Calu3 (cell line): ENCODE results near the gene IL1A. TPM values are rescaled to one million over a fixed set of nuclear protein-coding genes. Genes with fewer than 3 reads are reported as not detected.

Source experiments
- BruUV-seq: library from RNA; stranded (reverse); fragments of 400-500 nt; replicated peaks from 2 replicates; lab custom pipeline; 2021; lab: Mats Ljungman, UMichigan
- CTCF ChIA-PET: fragments of 300-600 bp; sonication (Branson Sonifier 250); formaldehyde crosslinking; loops from one replicate; lab custom pipeline; 2022; ENCODE audit warnings: antibody characterized with exemption; lab: Charles Lee
- DNase-seq: peaks from one replicate; pipeline ENCODE4 v3.0.0; 2022
- H3K27ac Mint-ChIP-seq: one replicate; pipeline ENCODE4 v1.8.0; 2022; ENCODE audit warnings: mixed read lengths; ENCODE audit not compliant: unreplicated experiment
- H3K27me3 Mint-ChIP-seq: one replicate; pipeline ENCODE4 v1.8.0; 2022; ENCODE audit warnings: mixed read lengths; ENCODE audit not compliant: unreplicated experiment
- H3K36me3 Mint-ChIP-seq: one replicate; pipeline ENCODE4 v1.8.0; 2022; ENCODE audit warnings: mild to moderate bottlenecking, moderate library complexity, mixed read lengths; ENCODE audit not compliant: insufficient read depth, unreplicated experiment
- H3K4me1 Mint-ChIP-seq: one replicate; pipeline ENCODE4 v1.8.0; 2022; ENCODE audit warnings: mild to moderate bottlenecking, low read depth, mixed read lengths; ENCODE audit not compliant: unreplicated experiment
- H3K4me3 Mint-ChIP-seq: one replicate; pipeline ENCODE4 v1.8.0; 2022; ENCODE audit warnings: mild to moderate bottlenecking, low read depth, moderate library complexity, mixed read lengths; ENCODE audit not compliant: unreplicated experiment
- H3K9me3 Mint-ChIP-seq: one replicate; pipeline ENCODE4 v1.8.0; 2022; ENCODE audit warnings: low read depth, mixed read lengths; ENCODE audit not compliant: unreplicated experiment
- intact Hi-C: fragments of 100-400 bp; cut with micrococcal nuclease; formaldehyde crosslinking; loops from one replicate; pipeline ENCODE4 v1.10.0; 2022; ENCODE audit not compliant: unreplicated experiment
- total RNA-seq: library from RNA; stranded (reverse); gene quantifications from 2 replicates; pipeline ENCODE4 v1.2.3, GENCODE V29; 2022
- TF ChIP-seq, protein P1 (sequence below): fragments of 200-600 bp; IDR thresholded peaks from one replicate; pipeline ENCODE4 v1.8.0; 2022; ENCODE audit warnings: antibody characterized with exemption; ENCODE audit not compliant: unreplicated experiment

Gene IL1A
- total RNA-seq, 1 experiment from 2014 or later: 14.4 TPM

DNA sequence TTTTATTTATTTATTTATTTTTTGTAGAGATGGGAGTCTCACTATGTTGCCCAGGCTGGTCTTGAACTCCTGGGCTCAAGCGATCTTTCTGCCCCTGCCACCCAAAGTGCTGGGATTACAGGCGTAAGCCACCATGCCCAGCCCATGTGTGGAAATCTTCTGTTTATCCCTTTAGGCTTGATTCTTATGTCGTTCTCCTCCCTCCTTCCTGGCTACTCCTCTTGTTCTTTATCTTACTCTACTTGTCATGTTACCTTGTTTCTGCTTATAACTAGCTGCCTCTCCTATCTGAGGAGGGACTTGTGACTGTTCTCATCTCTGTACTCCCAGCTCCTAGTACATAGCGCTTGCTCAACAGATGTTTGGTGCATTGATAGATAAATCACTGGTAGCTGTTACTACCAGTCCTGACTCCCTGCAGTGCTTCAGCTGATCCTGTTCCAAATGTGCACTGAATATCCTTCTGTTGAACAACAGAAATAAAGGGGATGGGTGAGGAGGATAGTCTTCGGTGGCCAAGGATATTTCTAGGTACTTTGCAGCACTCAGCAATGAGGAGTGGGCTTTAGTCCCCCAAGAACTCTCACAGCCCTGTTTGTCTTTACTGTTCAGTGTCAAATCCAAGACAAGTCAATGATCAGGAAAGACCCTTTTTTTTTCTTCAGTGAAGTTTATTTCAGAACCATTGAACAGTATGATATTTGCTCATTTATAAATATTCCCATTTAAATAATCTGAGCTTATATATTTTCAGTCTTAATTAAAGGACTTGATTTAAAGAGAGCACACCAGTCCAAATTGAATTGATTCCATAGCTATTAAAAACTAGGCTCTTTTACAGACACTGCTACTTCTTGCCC lies 45.0 kb upstream of the IL1A start:
- Mint-ChIP-seq H3K9me3 (peaks cover 6% of the 10 kb centered on the region), H3K27ac (no peak overlapping the region), H3K4me1 (peaks cover 49% of the 10 kb centered on the region), H3K4me3 (no peak overlapping the region), H3K27me3 (no peaks in the 10 kb centered on the region), H3K36me3 (peaks cover 23% of the 10 kb centered on the region)
- TF ChIP-seq, protein P1, sequence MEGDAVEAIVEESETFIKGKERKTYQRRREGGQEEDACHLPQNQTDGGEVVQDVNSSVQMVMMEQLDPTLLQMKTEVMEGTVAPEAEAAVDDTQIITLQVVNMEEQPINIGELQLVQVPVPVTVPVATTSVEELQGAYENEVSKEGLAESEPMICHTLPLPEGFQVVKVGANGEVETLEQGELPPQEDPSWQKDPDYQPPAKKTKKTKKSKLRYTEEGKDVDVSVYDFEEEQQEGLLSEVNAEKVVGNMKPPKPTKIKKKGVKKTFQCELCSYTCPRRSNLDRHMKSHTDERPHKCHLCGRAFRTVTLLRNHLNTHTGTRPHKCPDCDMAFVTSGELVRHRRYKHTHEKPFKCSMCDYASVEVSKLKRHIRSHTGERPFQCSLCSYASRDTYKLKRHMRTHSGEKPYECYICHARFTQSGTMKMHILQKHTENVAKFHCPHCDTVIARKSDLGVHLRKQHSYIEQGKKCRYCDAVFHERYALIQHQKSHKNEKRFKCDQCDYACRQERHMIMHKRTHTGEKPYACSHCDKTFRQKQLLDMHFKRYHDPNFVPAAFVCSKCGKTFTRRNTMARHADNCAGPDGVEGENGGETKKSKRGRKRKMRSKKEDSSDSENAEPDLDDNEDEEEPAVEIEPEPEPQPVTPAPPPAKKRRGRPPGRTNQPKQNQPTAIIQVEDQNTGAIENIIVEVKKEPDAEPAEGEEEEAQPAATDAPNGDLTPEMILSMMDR: no peak
- CTCF ChIA-PET: no interaction called here
- intact Hi-C loops: no loop called here
- BruUV-seq: no TSS peak
- no peak for DNase-seq

DNA sequence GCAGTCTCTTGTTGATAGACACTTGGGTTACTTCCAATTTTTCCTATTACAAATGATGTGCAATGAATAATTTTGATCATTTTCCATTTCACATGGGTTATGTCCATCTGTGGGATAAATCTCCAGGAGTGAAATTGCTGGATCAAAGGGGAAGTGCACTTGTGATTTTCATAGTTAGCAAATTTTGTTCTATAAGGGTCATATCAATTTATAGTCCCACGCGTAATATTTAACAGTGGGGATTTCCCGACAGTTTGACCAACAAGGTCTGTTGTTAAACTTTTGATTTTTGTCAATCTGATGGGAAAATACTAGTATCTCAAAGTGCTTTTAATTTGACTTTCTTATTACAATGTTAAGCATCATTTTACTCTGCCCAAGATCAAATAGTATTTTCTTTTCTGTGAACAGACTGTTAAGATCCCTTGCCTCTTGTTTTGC lies 44.0 kb upstream of the IL1A start:
- H3K4me1 Mint-ChIP-seq: peaks cover 49% of the 10 kb centered on the region
- CTCF ChIA-PET: no interaction called here
- no peak overlapping the region for H3K27ac Mint-ChIP-seq
- intact Hi-C loops: no loop called here
- BruUV-seq: no TSS peak
- peaks cover 7% of the 10 kb centered on the region for H3K9me3 Mint-ChIP-seq
- no peaks in the 10 kb centered on the region for H3K27me3 Mint-ChIP-seq
- H3K4me3 Mint-ChIP-seq: no peak overlapping the region
- TF ChIP-seq, protein P1: no peak
- H3K36me3 Mint-ChIP-seq: peaks cover 34% of the 10 kb centered on the region
- DNase-seq: no peak

DNA sequence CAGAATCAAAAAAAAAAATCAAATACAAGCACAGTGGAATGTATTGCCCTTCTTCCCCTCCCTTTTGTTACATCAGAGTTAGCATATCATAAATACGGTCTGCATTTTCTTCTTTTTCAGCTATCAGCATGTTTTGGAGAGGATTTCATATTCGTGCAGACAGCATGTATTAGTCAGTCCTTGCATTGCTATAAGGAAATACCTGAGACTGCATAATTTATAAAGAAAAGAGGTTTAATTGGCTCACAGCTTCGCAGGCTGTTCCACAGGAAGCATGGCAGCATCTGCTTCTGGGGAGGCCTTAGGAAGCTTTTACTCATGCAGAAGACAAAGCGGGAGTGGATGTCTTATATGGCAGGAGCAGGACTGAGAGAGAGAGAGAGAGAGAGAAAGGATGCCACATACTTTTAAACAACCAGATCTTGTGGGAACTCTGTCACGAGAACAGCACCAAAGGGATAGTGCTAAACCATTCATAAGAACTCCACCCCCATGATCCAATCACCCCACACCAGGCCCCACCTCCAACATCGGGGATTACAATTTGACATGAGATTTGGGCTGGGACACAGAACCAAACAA lies 43.4 kb upstream of the IL1A start:
- Mint-ChIP-seq H3K4me3 (no peak overlapping the region), H3K36me3 (peaks cover 36% of the 10 kb centered on the region), H3K27ac (peak overlapping the region; percentile 23), H3K27me3 (no peaks in the 10 kb centered on the region), H3K4me1 (peaks cover 49% of the 10 kb centered on the region), H3K9me3 (peaks cover 8% of the 10 kb centered on the region)
- DNase-seq: no peak
- CTCF ChIA-PET: no interaction called here
- TF ChIP-seq, protein P1: no peak
- intact Hi-C loops: no loop called here
- no TSS peak for BruUV-seq

DNA sequence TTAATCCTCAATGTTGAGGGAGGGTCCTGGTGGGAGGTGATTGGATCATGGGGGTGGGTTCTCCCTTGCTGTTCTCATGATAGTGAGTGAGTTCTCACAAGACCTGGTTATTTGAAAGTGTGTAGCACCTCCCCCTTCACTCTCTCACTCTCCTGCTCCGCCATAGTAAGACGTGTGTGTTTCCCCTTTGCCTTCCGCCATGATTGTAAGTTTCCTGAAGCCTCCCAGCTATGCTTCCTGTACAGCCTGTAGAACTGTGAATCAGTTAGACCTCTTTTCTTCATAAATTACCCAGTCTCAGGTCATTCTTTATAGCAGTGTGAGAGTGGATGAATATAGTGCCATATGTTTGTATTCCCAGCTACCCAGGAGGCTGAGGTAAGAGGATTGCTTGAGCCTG lies 42.7 kb upstream of the IL1A start:
- intact Hi-C loops: no loop called here
- Mint-ChIP-seq H3K27ac (peak overlapping the region; percentile 23), H3K27me3 (no peaks in the 10 kb centered on the region), H3K4me3 (no peak overlapping the region), H3K4me1 (peaks cover 52% of the 10 kb centered on the region), H3K36me3 (peaks cover 36% of the 10 kb centered on the region), H3K9me3 (peaks cover 8% of the 10 kb centered on the region)
- TF ChIP-seq, protein P1: no peak
- no TSS peak for BruUV-seq
- no peak for DNase-seq
- CTCF ChIA-PET: no interaction called here
